Upper lobe of left lung (tissue), 6 donors: ENCODE results near the gene MBD5. TPM values are rescaled to one million over a fixed set of nuclear protein-coding genes. Genes with fewer than 3 reads are reported as not detected.

Experiments
- ATAC-seq, 2 donors: fragments of 200-7000 bp; cut with Tn5 transposase; one replicate each; pipeline ENCODE4 v1.9.1; 2022; ENCODE audit warnings: mild to moderate bottlenecking in 2 of 2, moderate library complexity in 2 of 2; ENCODE audit not compliant: low FRiP score in 2 of 2
- DNase-seq, 2 donors: peaks; one replicate each; pipeline ENCODE4 v3.0.0-alpha.2; 2019 to 2020
- H3K27ac ChIP-seq, 4 donors: fragments of 200-600 bp; sonication (generic); one replicate each; pipeline ENCODE4 v1.5.1; 2016 to 2019
- H3K27me3 ChIP-seq, 4 donors: fragments of 200-600 bp; sonication (generic); one replicate each; pipeline ENCODE4 v1.5.1; 2017 to 2019
- H3K36me3 ChIP-seq, 4 donors: fragments of 200-600 bp; sonication (generic); one replicate each; pipeline ENCODE4 v1.5.1; 2016 to 2019
- H3K4me1 ChIP-seq, 4 donors: fragments of 200-600 bp; sonication (generic); one replicate each; pipeline ENCODE4 v1.5.1; 2018 to 2019
- H3K4me3 ChIP-seq, 4 donors: fragments of 200-600 bp; sonication (generic); one replicate each; pipeline ENCODE4 v1.5.1; 2017 to 2019; ENCODE audit warnings: mild to moderate bottlenecking in 2 of 4, moderate library complexity in 1 of 4
- H3K9me3 ChIP-seq, 4 donors: fragments of 200-600 bp; sonication (generic); one replicate each; pipeline ENCODE4 v1.5.1; 2018 to 2019
- CTCF ChIP-seq, 6 experiments: fragments of 450-650 bp in 4 of 6; fragments of 200-600 bp in 2 of 6; sonication (generic) in 2 of 6; IDR thresholded peaks; one replicate each; pipeline ENCODE4 v1.5.1; 2016 to 2019; ENCODE audit warnings: antibody characterized with exemption in 6 of 6
- EP300 ChIP-seq, 4 donors: sonication (generic); formaldehyde crosslinking; IDR thresholded peaks; one replicate each; pipeline ENCODE4 v1.5.1; 2017; ENCODE audit warnings: antibody characterized with exemption in 4 of 4, control low read depth in 2 of 4
- POLR2A ChIP-seq, 4 donors: fragments of 450-650 bp; IDR thresholded peaks; one replicate each; pipeline ENCODE4 v1.5.1; 2016 to 2017; ENCODE audit warnings: antibody characterized with exemption in 4 of 4, mild to moderate bottlenecking in 2 of 4
- POLR2AphosphoS5 ChIP-seq, 2 donors: sonication (generic); formaldehyde crosslinking; IDR thresholded peaks; one replicate each; pipeline ENCODE4 v1.5.1; 2017; ENCODE audit warnings: antibody characterized with exemption in 2 of 2
- WGBS, 2 donors: methylation state at CpG; one replicate each; pipeline ENCODE4 v1.1.5; 2017 to 2018; 5-methylcytosine and 5-hydroxymethylcytosine counted together
- total RNA-seq, 6 donors: library from RNA; depleted of rRNA in 4 of 6; stranded (reverse); fragments of >200 nt in 4 of 6; gene quantifications; one replicate each; pipeline versions ENCODE4 v1.1.0 to v1.2.1, GENCODE V29; 2016 to 2021
- donor health status: DM: no; HTN: no; CAD: no; lungs with moderate emphysema.
- donor health status: DM: no; HTN: yes; CAD: no; lungs with severe emphysema.

Gene MBD5
- total RNA-seq, 6 donors from 2014 or later: 22.6 to 99.5 (median 27.5) TPM

- Histone ChIP-seq H3K27me3 (no peaks in the 10 kb centered on the region), H3K4me1 (peaks cover 29 to 41% (median 35%) of the 10 kb centered on the region in 4 donors), H3K4me3 (peak within 1 kb of the TSS; percentile 73 to 89 (median 85)), H3K9me3 (no peaks in the 10 kb centered on the region), H3K36me3 (no peaks in the 10 kb centered on the region), H3K27ac (peak within 1 kb of the TSS; percentile 93 to 98 (median 95))
- peak; percentile 92 to 99 for DNase-seq
- WGBS, 2 donors: 1% methylated on average over 50 to 52 of the region's 52 CpGs
- ATAC-seq: peak; percentile 98 to 100
- TF ChIP-seq CTCF (IDR thresholded peaks at IDR 0.05): peak in 4 of 6 experiments; percentile 13 to 55 (median 32)
- peak; percentile 87 to 92 for TF ChIP-seq POLR2AphosphoS5 (IDR thresholded peaks at IDR 0.05)
- peak in 2 of 4 donors; percentile 46 to 88 for TF ChIP-seq EP300 (IDR thresholded peaks at IDR 0.05)
- TF ChIP-seq POLR2A (IDR thresholded peaks at IDR 0.05): peak in 3 of 4 donors; percentile 48 to 73 (median 60)
Measured at GRCh38 chr2:148020111-148021058, 506 bp upstream of the MBD5 start, which contains the start of gene ORC4. Gene ORC4, minus strand, starts transcription at chr2:148020737. Its CDS starts 44,779 bp downstream, at chr2:147975958.

GRCh38 chr2:148021886-148022285 lies 995 bp downstream of the MBD5 start:
- 2 to 5% methylated on average over 3 of the region's 3 CpGs for WGBS, 2 donors
- H3K36me3 ChIP-seq: peaks cover 0 to 5% (median 0%) of the 10 kb centered on the region in 4 donors
- H3K4me1 ChIP-seq: peaks cover 29 to 41% (median 35%) of the 10 kb centered on the region in 4 donors
- no peaks in the 10 kb centered on the region for H3K27me3 ChIP-seq
- peak overlapping the region; percentile 93 to 98 (median 95) for H3K27ac ChIP-seq
- TF ChIP-seq EP300 (IDR thresholded peaks at IDR 0.05): no peak
- no peak for TF ChIP-seq POLR2A (IDR thresholded peaks at IDR 0.05)
- TF ChIP-seq CTCF (IDR thresholded peaks at IDR 0.05): no peak
- TF ChIP-seq POLR2AphosphoS5 (IDR thresholded peaks at IDR 0.05): no peak
- no peaks in the 10 kb centered on the region for H3K9me3 ChIP-seq
- ATAC-seq (no peak), DNase-seq (no peak)
- H3K4me3 ChIP-seq: peak overlapping the region; percentile 71 to 89 (median 85)

- Histone ChIP-seq H3K9me3 (no peaks in the 10 kb centered on the region), H3K4me1 (peaks cover 29 to 41% (median 35%) of the 10 kb centered on the region in 4 donors), H3K4me3 (peak overlapping the region in 3 of 4 donors; percentile 82 to 89 (median 88)), H3K36me3 (peaks cover 0 to 5% (median 0%) of the 10 kb centered on the region in 4 donors), H3K27ac (peak overlapping the region in 2 of 4 donors; percentile 96 to 98), H3K27me3 (no peaks in the 10 kb centered on the region)
- DNase-seq (no peak), ATAC-seq (no peak)
- WGBS, 2 donors: 35 to 41% methylated on average over 1 of the region's 1 CpG
- no peak for TF ChIP-seq EP300 (IDR thresholded peaks at IDR 0.05)
- no peak for TF ChIP-seq CTCF (IDR thresholded peaks at IDR 0.05)
- no peak for TF ChIP-seq POLR2A (IDR thresholded peaks at IDR 0.05)
- no peak for TF ChIP-seq POLR2AphosphoS5 (IDR thresholded peaks at IDR 0.05)
Measured at GRCh38 chr2:148022351-148022750, 1.5 kb downstream of the MBD5 start.

GRCh38 chr2:148022882-148023281 lies 2.0 kb downstream of the MBD5 start:
- DNase-seq: no peak
- H3K4me1 ChIP-seq: peaks cover 28 to 41% (median 34%) of the 10 kb centered on the region in 4 donors
- H3K4me3 ChIP-seq: no peak overlapping the region
- WGBS, 2 donors: 77 to 80% methylated on average over 2 of the region's 2 CpGs
- peaks cover 0 to 5% (median 0%) of the 10 kb centered on the region in 4 donors for H3K36me3 ChIP-seq
- no peak for TF ChIP-seq POLR2A (IDR thresholded peaks at IDR 0.05)
- no peak for TF ChIP-seq POLR2AphosphoS5 (IDR thresholded peaks at IDR 0.05)
- no peak for TF ChIP-seq EP300 (IDR thresholded peaks at IDR 0.05)
- no peak for TF ChIP-seq CTCF (IDR thresholded peaks at IDR 0.05)
- no peak for ATAC-seq
- no peaks in the 10 kb centered on the region for H3K27me3 ChIP-seq
- no peak overlapping the region for H3K27ac ChIP-seq
- H3K9me3 ChIP-seq: no peaks in the 10 kb centered on the region
